Thoracic aorta (tissue), 2 donors: ENCODE results near the gene CLCN4. TPM values are rescaled to one million over a fixed set of nuclear protein-coding genes. Genes with fewer than 3 reads are reported as not detected.
A peak's percentile ranks its signal among the peaks of the same experiment; 100 is the strongest.

ENCODE experiments used
- ATAC-seq: fragments of 150-250 bp; one replicate; pipeline ENCODE4 v1.8.0; 2017; ENCODE audit warnings: low read depth; ENCODE audit not compliant: insufficient number of reproducible peaks, low FRiP score
- DNase-seq: peaks from one replicate; pipeline ENCODE4 v3.0.0-alpha.2; 2020; ENCODE audit warnings: low spot score
- H3K27ac ChIP-seq, 2 donors: fragments of 200-600 bp; sonication (generic); 1 replicate in 1 of 2; 2 replicates in 1 of 2; pipeline ENCODE4 v1.5.1; 2016; ENCODE audit warnings: mild to moderate bottlenecking in 2 of 2, moderate library complexity in 2 of 2
- H3K27me3 ChIP-seq: fragments of 200-600 bp; sonication (generic); replicated peaks from 2 replicates; pipeline ENCODE4 v1.6.0; 2016; ENCODE audit warnings: mild to moderate bottlenecking; ENCODE audit not compliant: insufficient read depth
- H3K36me3 ChIP-seq: fragments of 200-600 bp; sonication (generic); one replicate; pipeline ENCODE4 v1.5.1; 2016
- H3K4me1 ChIP-seq, 2 donors: fragments of 200-600 bp; sonication (generic); 1 replicate in 1 of 2; 2 replicates in 1 of 2; pipeline versions ENCODE4 v1.5.1 to v1.6.0; 2016; ENCODE audit warnings: low read depth in 2 of 2, mild to moderate bottlenecking in 1 of 2; ENCODE audit not compliant: control insufficient read depth in 1 of 2
- H3K4me3 ChIP-seq: fragments of 200-600 bp; sonication (generic); 2 replicates; pipeline ENCODE4 v1.5.1; 2016; ENCODE audit warnings: mild to moderate bottlenecking
- H3K9me3 ChIP-seq: fragments of 200-600 bp; sonication (generic); 2 replicates; pipeline ENCODE4 v1.5.1; 2016
- total RNA-seq, 2 donors: library from RNA; depleted of rRNA; stranded (reverse); fragments of >200 nt; gene quantifications; one replicate each; pipeline versions ENCODE4 v1.1.0 to v1.2.3, GENCODE V29; 2016
- TF ChIP-seq, protein P1 (sequence below): fragments of 200-600 bp; sonication (generic); IDR thresholded peaks from one replicate; pipeline ENCODE4 v1.5.1; 2019; ENCODE audit warnings: antibody characterized with exemption

The CLCN4 gene
- total RNA-seq, 2 donors from 2014 or later = 3.5 to 5.6 TPM

DNA sequence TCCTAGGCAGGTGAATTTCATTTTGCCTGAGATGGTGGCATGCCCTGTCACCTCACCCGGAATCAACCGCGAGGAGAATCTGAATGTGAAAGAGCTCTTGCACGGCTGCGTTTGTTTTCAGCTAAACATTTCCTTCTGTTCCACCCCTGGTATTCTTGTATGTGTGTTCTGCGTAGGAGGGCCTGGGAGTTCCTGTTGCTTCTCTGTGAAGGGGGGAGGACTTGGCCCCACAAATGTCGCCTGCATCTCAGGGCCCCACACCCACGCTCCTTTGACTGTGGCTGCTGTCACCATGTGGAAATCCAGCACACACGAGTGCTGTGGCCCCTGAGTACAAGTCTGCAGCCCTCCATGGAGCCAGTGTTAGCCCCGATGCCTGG lies 45.8 kb upstream of the CLCN4 start:
- H3K4me3 ChIP-seq = peak overlapping the region; percentile 19
- H3K27me3 ChIP-seq = no peaks in the 10 kb centered on the region
- no peak for ATAC-seq
- no peak for DNase-seq
- TF ChIP-seq, protein P1, sequence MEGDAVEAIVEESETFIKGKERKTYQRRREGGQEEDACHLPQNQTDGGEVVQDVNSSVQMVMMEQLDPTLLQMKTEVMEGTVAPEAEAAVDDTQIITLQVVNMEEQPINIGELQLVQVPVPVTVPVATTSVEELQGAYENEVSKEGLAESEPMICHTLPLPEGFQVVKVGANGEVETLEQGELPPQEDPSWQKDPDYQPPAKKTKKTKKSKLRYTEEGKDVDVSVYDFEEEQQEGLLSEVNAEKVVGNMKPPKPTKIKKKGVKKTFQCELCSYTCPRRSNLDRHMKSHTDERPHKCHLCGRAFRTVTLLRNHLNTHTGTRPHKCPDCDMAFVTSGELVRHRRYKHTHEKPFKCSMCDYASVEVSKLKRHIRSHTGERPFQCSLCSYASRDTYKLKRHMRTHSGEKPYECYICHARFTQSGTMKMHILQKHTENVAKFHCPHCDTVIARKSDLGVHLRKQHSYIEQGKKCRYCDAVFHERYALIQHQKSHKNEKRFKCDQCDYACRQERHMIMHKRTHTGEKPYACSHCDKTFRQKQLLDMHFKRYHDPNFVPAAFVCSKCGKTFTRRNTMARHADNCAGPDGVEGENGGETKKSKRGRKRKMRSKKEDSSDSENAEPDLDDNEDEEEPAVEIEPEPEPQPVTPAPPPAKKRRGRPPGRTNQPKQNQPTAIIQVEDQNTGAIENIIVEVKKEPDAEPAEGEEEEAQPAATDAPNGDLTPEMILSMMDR = no peak
- no peak overlapping the region for H3K27ac ChIP-seq
- no peaks in the 10 kb centered on the region for H3K9me3 ChIP-seq
- H3K36me3 ChIP-seq = no peaks in the 10 kb centered on the region
- peaks cover 3 to 23% of the 10 kb centered on the region in 2 donors for H3K4me1 ChIP-seq

DNA sequence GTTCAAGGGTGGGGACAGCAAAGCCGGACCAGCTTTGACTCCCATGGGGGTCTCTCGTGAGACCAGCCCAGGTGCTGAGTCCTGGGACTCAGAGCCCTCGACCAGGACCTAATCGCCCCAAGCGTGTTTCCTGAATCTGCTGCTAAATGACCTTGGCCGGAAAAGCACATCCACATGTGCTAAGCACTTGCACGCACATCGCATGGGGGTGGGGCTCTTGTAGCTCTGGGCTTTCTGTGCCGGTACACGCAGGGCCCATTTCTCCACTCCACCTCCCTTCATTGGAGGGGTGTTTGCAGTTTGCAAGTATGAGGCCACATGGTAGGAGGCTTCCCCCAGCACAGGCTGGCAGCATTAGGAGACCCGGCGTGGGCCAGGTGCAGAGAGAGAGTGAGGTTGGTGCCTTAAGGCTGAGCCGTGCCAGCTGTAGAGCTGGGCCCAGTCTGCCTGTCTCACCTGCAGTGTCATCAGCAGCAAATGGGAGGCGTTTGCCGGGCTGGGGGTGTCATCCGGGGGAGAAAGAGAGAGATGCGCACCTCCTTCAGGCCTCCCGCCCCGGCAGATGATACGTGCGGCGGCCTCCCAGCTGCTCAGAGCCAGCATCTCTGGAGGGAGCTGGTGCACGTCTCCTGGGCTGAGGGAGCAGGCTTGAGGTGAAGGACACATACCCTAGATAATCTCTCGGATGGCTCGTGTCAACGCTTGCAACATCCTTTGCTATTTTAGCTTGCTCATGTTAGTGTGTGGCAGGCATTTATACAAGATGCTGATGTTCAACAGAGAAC lies 45.2 kb upstream of the CLCN4 start:
- Histone ChIP-seq H3K27me3 (no peaks in the 10 kb centered on the region), H3K9me3 (no peaks in the 10 kb centered on the region), H3K36me3 (no peaks in the 10 kb centered on the region), H3K27ac (no peak overlapping the region), H3K4me1 (peaks cover 3 to 23% of the 10 kb centered on the region in 2 donors), H3K4me3 (no peak overlapping the region)
- ATAC-seq (no peak), DNase-seq (no peak)
- TF ChIP-seq, protein P1 = no peak

DNA sequence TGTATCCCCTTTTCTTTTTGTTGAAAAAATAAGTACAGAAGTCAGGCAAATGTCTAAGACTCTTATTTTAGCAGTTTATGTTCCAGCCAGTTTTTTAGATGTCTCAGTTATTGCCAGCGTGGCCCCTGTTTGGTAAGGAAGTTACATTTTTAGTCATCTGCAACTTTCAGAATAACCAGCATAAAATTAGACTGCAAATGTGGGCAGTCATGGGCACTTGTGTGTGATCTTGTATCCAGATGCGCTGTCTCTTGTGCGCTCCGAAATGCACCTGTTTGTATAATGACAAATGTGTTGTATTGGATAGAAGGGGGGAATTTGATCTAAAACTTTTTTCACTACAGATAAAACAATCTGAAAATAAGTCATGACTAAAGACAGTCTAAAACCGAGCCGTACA lies 44.3 kb upstream of the CLCN4 start:
- ATAC-seq = no peak
- peak overlapping the region in 1 of 2 donors; percentile 21 for H3K27ac ChIP-seq
- no peaks in the 10 kb centered on the region for H3K9me3 ChIP-seq
- no peaks in the 10 kb centered on the region for H3K27me3 ChIP-seq
- TF ChIP-seq, protein P1 = no peak
- no peak overlapping the region for H3K4me3 ChIP-seq
- no peak for DNase-seq
- peaks cover 3 to 23% of the 10 kb centered on the region in 2 donors for H3K4me1 ChIP-seq
- H3K36me3 ChIP-seq = no peaks in the 10 kb centered on the region

DNA sequence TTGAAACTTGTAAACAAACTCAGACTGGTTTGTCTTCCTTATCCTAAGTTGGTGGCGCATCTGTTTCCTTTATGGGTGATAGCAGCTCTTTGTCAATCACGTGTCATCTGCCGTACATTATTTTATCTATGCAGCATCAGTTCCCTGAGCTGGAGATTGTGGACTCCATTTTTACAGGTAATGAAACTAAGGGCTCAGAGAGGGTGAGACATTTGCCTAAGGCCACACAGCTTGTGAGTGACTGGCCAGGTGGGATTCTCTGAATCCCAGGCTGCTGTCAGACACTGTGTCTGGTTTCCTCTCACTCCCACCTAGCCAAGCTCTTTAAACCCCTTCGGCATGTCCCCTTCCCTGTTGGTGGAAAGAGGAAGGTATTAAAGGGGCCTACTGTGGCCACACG lies 41.7 kb upstream of the CLCN4 start:
- no peak overlapping the region for H3K4me3 ChIP-seq
- peaks cover 3 to 23% of the 10 kb centered on the region in 2 donors for H3K4me1 ChIP-seq
- no peaks in the 10 kb centered on the region for H3K36me3 ChIP-seq
- no peak for DNase-seq
- H3K9me3 ChIP-seq = no peaks in the 10 kb centered on the region
- H3K27ac ChIP-seq = no peak overlapping the region
- TF ChIP-seq, protein P1 = no peak
- no peak for ATAC-seq
- no peaks in the 10 kb centered on the region for H3K27me3 ChIP-seq

DNA sequence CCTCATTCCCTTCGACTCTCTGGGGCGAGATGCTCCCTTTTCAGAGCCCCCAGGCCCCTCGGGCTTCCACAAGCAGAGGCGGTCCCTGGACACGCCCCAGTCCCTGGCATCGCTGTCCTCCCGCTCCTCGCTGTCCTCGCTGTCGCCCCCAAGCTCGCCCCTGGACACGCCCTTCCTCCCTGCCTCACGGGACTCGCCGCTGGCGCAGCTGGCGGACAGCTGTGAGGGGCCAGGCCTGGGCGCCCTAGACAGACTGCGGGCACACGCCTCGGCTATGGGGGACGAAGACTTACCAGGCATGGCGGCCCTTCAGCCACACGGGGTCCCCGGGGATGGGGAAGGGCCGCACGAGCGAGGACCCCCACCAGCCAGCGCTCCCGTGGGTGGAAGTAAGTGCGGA lies 39.5 kb upstream of the CLCN4 start:
- ATAC-seq = no peak
- no peak for DNase-seq
- Histone ChIP-seq H3K27me3 (no peaks in the 10 kb centered on the region), H3K9me3 (no peaks in the 10 kb centered on the region), H3K27ac (no peak overlapping the region), H3K36me3 (no peaks in the 10 kb centered on the region), H3K4me3 (no peak overlapping the region), H3K4me1 (peaks cover 9 to 24% of the 10 kb centered on the region in 2 donors)
- TF ChIP-seq, protein P1 = no peak
